Suprapubic skin (tissue), 4 donors: Measurements from ENCODE around the gene INPP5A.

Experiments
- EP300 ChIP-seq: sonication (generic); formaldehyde crosslinking; IDR thresholded peaks from one replicate; pipeline ENCODE4 v1.6.1; 2017; ENCODE audit warnings: antibody characterized with exemption
- POLR2A ChIP-seq, 2 donors: fragments of 450-650 bp; IDR thresholded peaks; one replicate each; pipeline ENCODE4 v1.6.1; 2017; ENCODE audit warnings: antibody characterized with exemption in 2 of 2, mild to moderate bottlenecking in 2 of 2, moderate library complexity in 2 of 2
- POLR2AphosphoS5 ChIP-seq, 3 donors: sonication (generic); formaldehyde crosslinking; IDR thresholded peaks; one replicate each; pipeline ENCODE4 v1.6.1; 2017; ENCODE audit warnings: antibody characterized with exemption in 3 of 3
- TF ChIP-seq, protein P1 (sequence below), 2 donors: fragments of 200-600 bp in 1 of 2; fragments of 450-650 bp in 1 of 2; sonication (generic) in 1 of 2; IDR thresholded peaks; one replicate each; pipeline ENCODE4 v1.5.1; 2016 to 2019; ENCODE audit warnings: antibody characterized with exemption in 2 of 2, mild to moderate bottlenecking in 1 of 2, moderate library complexity in 1 of 2

DNA sequence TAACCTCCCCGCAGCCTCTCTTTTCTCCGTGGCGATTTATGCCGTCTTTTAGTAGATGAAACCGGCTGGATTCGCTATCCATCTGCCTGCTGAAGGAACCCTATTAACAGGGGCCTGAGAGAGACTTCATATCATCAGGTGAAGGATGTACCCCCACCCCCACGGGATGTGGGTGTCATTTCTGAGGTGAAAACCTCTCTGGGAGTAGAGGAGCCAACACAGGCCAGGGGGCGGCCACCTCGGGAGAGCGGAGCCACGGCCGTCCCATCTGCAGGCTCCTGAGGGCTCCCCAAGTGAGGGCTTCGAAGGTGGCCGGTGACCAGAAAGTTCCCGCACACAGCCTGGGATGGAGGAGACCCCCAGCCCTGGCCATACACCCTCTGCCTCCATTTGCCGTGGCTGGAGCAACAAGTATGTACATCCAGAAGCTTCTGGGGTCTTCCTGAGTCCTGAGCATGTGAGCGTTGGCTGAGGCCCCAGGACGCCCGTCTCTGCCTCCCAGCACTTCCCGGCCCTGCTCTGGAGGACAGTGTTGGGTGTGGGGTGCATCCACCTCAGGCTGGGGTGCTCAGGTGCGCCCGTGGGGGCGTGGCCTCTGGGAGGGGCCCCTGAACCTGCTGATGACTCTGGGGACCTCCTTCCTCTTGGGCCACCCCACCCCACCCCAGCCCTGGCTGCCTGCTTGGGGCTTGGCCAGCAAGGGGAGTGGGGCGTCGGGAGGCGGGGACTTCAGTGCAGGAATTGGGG lies 163.7 kb downstream of the INPP5A start:
- TF ChIP-seq, protein P1, sequence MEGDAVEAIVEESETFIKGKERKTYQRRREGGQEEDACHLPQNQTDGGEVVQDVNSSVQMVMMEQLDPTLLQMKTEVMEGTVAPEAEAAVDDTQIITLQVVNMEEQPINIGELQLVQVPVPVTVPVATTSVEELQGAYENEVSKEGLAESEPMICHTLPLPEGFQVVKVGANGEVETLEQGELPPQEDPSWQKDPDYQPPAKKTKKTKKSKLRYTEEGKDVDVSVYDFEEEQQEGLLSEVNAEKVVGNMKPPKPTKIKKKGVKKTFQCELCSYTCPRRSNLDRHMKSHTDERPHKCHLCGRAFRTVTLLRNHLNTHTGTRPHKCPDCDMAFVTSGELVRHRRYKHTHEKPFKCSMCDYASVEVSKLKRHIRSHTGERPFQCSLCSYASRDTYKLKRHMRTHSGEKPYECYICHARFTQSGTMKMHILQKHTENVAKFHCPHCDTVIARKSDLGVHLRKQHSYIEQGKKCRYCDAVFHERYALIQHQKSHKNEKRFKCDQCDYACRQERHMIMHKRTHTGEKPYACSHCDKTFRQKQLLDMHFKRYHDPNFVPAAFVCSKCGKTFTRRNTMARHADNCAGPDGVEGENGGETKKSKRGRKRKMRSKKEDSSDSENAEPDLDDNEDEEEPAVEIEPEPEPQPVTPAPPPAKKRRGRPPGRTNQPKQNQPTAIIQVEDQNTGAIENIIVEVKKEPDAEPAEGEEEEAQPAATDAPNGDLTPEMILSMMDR (IDR thresholded peaks at IDR 0.05) = no peak
- TF ChIP-seq POLR2AphosphoS5 (IDR thresholded peaks at IDR 0.05) (no peak), POLR2A (IDR thresholded peaks at IDR 0.05) (no peak), EP300 (no peak)
